Spleen (tissue), 7 donors: ENCODE measurements around the gene TAB2.

Source experiments
- POLR2A ChIP-seq, 3 donors: fragments of 450-650 bp; IDR thresholded peaks; one replicate each; pipeline ENCODE4 v1.5.1; 2017; ENCODE audit warnings: antibody characterized with exemption in 3 of 3, mild to moderate bottlenecking in 1 of 3
- POLR2AphosphoS5 ChIP-seq, 3 donors: sonication (generic); formaldehyde crosslinking; IDR thresholded peaks; one replicate each; pipeline ENCODE4 v1.5.1; 2017; ENCODE audit warnings: antibody characterized with exemption in 3 of 3
- TF ChIP-seq, protein P1 (sequence below), 11 experiments: fragments of 200-600 bp in 7 of 11; fragments of 450-650 bp in 4 of 11; sonication (generic) in 4 of 11; IDR thresholded peaks in 8 of 11; conservative IDR thresholded peaks in 3 of 11; 1 replicate in 7 of 11; 2 replicates in 4 of 11; pipeline versions ENCODE4 v1.4.0 to v1.8.0; 2016 to 2021; ENCODE audit warnings: antibody characterized with exemption in 11 of 11, inconsistent platforms in 4 of 11, mild to moderate bottlenecking in 1 of 11
- donor health status: DM: no; HTN: no; CAD: no; lungs with moderate emphysema.
- donor health status: DM: no; HTN: no; CAD: no.
- donor health status: DM: no; HTN: no; CAD: no.

GRCh38 chr6:149425754-149426153, 108.2 kb downstream of the TAB2 start:
- TF ChIP-seq, protein P1, sequence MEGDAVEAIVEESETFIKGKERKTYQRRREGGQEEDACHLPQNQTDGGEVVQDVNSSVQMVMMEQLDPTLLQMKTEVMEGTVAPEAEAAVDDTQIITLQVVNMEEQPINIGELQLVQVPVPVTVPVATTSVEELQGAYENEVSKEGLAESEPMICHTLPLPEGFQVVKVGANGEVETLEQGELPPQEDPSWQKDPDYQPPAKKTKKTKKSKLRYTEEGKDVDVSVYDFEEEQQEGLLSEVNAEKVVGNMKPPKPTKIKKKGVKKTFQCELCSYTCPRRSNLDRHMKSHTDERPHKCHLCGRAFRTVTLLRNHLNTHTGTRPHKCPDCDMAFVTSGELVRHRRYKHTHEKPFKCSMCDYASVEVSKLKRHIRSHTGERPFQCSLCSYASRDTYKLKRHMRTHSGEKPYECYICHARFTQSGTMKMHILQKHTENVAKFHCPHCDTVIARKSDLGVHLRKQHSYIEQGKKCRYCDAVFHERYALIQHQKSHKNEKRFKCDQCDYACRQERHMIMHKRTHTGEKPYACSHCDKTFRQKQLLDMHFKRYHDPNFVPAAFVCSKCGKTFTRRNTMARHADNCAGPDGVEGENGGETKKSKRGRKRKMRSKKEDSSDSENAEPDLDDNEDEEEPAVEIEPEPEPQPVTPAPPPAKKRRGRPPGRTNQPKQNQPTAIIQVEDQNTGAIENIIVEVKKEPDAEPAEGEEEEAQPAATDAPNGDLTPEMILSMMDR (IDR thresholded peaks at IDR 0.05 in 8 of 11, conservative IDR thresholded peaks at IDR 0.05 in 3 of 11): no peak
- TF ChIP-seq POLR2A (IDR thresholded peaks at IDR 0.05) (no peak), POLR2AphosphoS5 (IDR thresholded peaks at IDR 0.05) (no peak)
